Heart left ventricle (tissue), 13 donors: ENCODE data around the gene HTT.

Experiments used
- CTCF ChIP-seq, 12 donors: fragments of 200-600 bp; sonication (generic) in 4 of 12; IDR thresholded peaks; one replicate each; pipeline versions ENCODE4 v1.5.0 to v1.8.0; 2018 to 2022; ENCODE audit warnings: antibody characterized with exemption in 12 of 12, mild to moderate bottlenecking in 5 of 12
- POLR2A ChIP-seq, 2 donors: fragments of 450-650 bp; IDR thresholded peaks; one replicate each; pipeline ENCODE4 v1.6.1; 2017; ENCODE audit warnings: antibody characterized with exemption in 2 of 2, mild to moderate bottlenecking in 2 of 2, moderate library complexity in 2 of 2
- donor health status: ischemic (EF 13 %, LVEDD 7.1; RV severe dilation, severe dysfunction).
- donor health status: DM: no; HTN: yes; CAD: no.
- donor health status: DM: no; HTN: no; CAD: no.
- donor health status: ischemic (EF 25% LVEDD 6.9; RV normal size, moderate dysfunction).
- donor health status: ischemic (EF 25% LVEDD 5.7; RV mildly dilated, moderate dysfunction).
- donor health status: ischemic (EF 35%, LVEDD 5.7; RV mildly dilated, moderate dysfunction).
- donor health status: nonischemic (EF 11% LVEDD 7.7; RV severe dilation, severe dysfunction).
- donor health status: DM: yes; HTN: yes; CAD: no.
- donor health status: PGD.
- donor health status: ischemic (EF 29% LVEDD 5.4; RV normal size, mild dysfunction).
- donor health status: nonischemic (EF 23%, LVEDD 6.1; RV moderate dilation, normal function).

GRCh38 chr4:3232001-3232400 is 157.5 kb downstream of the HTT start:
- TF ChIP-seq CTCF (IDR thresholded peaks at IDR 0.05) (no peak), POLR2A (IDR thresholded peaks at IDR 0.05) (no peak)
